ENCODE results near the gene RBBP4. TPM values are rescaled to one million over a fixed set of nuclear protein-coding genes. Genes with fewer than 3 reads are reported as not detected.
A peak's percentile ranks its signal among the peaks of the same experiment; 100 is the strongest.

RBBP4 gene
- total RNA-seq, 4 donors from 2014 or later: 76.1 to 258 (median 193) TPM

- Histone ChIP-seq H3K36me3 (no peaks in the 10 kb centered on the region), H3K27me3 (no peaks in the 10 kb centered on the region), H3K4me1 (no peaks in the 10 kb centered on the region), H3K27ac (no peak overlapping the region), H3K9me3 (no peaks in the 10 kb centered on the region), H3K4me3 (peak overlapping the region; percentile 27 to 36)
- intact Hi-C loops (cut with DNase I; ENCODE audit: low total_unique reads): no loop called here
- TF ChIP-seq, protein P1, sequence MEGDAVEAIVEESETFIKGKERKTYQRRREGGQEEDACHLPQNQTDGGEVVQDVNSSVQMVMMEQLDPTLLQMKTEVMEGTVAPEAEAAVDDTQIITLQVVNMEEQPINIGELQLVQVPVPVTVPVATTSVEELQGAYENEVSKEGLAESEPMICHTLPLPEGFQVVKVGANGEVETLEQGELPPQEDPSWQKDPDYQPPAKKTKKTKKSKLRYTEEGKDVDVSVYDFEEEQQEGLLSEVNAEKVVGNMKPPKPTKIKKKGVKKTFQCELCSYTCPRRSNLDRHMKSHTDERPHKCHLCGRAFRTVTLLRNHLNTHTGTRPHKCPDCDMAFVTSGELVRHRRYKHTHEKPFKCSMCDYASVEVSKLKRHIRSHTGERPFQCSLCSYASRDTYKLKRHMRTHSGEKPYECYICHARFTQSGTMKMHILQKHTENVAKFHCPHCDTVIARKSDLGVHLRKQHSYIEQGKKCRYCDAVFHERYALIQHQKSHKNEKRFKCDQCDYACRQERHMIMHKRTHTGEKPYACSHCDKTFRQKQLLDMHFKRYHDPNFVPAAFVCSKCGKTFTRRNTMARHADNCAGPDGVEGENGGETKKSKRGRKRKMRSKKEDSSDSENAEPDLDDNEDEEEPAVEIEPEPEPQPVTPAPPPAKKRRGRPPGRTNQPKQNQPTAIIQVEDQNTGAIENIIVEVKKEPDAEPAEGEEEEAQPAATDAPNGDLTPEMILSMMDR (IDR thresholded peaks at IDR 0.05): no peak
- TF ChIP-seq POLR2A (IDR thresholded peaks at IDR 0.05): no peak
- DNase-seq: no peak
These were observed 39.2 kb upstream of the RBBP4 start for GRCh38 chr1:32611859-32612188.

GRCh38 chr1:32612189-32612881 lies 38.7 kb upstream of the RBBP4 start:
- no peaks in the 10 kb centered on the region for H3K9me3 ChIP-seq
- TF ChIP-seq, protein P1 (IDR thresholded peaks at IDR 0.05): peak; percentile 23 to 41 (median 32)
- TF ChIP-seq POLR2A (IDR thresholded peaks at IDR 0.05): peak in 1 of 2 donors; percentile 26
- H3K36me3 ChIP-seq: no peaks in the 10 kb centered on the region
- H3K4me1 ChIP-seq: no peaks in the 10 kb centered on the region
- intact Hi-C loops (cut with DNase I; ENCODE audit: low total_unique reads): no loop called here
- peak overlapping the region; percentile 27 to 36 for H3K4me3 ChIP-seq
- no peak overlapping the region for H3K27ac ChIP-seq
- peak; percentile 59 to 65 for DNase-seq
- H3K27me3 ChIP-seq: no peaks in the 10 kb centered on the region

DNA sequence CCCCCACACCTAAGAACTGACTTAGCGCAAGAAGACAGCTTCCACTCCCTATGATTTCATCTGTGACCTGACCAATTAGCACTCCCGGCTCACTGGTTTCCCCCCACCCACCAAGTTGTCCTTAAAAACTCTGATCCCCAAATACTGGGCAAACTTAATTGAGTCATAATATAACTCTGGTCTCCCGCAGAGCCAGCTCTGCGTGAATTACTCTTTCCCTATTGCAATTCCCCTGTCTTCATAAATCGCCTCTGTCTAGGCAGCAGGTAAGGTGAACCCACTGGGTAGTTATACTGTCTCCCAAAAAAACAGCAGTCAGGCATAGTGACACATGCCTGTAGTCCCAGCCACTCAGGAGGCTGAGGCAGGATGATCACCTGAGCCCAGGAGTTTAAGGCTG lies 37.5 kb upstream of the RBBP4 start:
- no peak for TF ChIP-seq POLR2A (IDR thresholded peaks at IDR 0.05)
- TF ChIP-seq, protein P1 (IDR thresholded peaks at IDR 0.05): no peak
- intact Hi-C loops (cut with DNase I; ENCODE audit: low total_unique reads): no loop called here
- H3K27me3 ChIP-seq: no peaks in the 10 kb centered on the region
- H3K27ac ChIP-seq: no peak overlapping the region
- H3K4me1 ChIP-seq: no peaks in the 10 kb centered on the region
- DNase-seq: no peak
- no peaks in the 10 kb centered on the region for H3K36me3 ChIP-seq
- no peaks in the 10 kb centered on the region for H3K9me3 ChIP-seq
- no peak overlapping the region for H3K4me3 ChIP-seq

GRCh38 chr1:32618673-32619221 lies 32.3 kb upstream of the RBBP4 start:
- intact Hi-C loops (cut with DNase I; ENCODE audit: low total_unique reads): no loop called here
- Histone ChIP-seq H3K4me1 (no peaks in the 10 kb centered on the region), H3K36me3 (no peaks in the 10 kb centered on the region), H3K27ac (no peak overlapping the region), H3K4me3 (no peak overlapping the region), H3K9me3 (no peaks in the 10 kb centered on the region), H3K27me3 (no peaks in the 10 kb centered on the region)
- TF ChIP-seq, protein P1 (IDR thresholded peaks at IDR 0.05): no peak
- TF ChIP-seq POLR2A (IDR thresholded peaks at IDR 0.05): no peak
- DNase-seq: no peak

GRCh38 chr1:32619701-32620485 lies 31.1 kb upstream of the RBBP4 start:
- TF ChIP-seq POLR2A (IDR thresholded peaks at IDR 0.05): no peak
- TF ChIP-seq, protein P1 (IDR thresholded peaks at IDR 0.05): peak in 3 of 4 experiments; percentile 17 to 34 (median 22)
- DNase-seq: no peak
- intact Hi-C loops (cut with DNase I; ENCODE audit: low total_unique reads): no loop called here
- H3K9me3 ChIP-seq: no peaks in the 10 kb centered on the region
- no peaks in the 10 kb centered on the region for H3K4me1 ChIP-seq
- H3K27ac ChIP-seq: no peak overlapping the region
- H3K4me3 ChIP-seq: no peak overlapping the region
- no peaks in the 10 kb centered on the region for H3K27me3 ChIP-seq
- H3K36me3 ChIP-seq: no peaks in the 10 kb centered on the region

All from uterus (tissue), 4 donors.